ENCODE data around the gene DPYSL5. TPM values are rescaled to one million over a fixed set of nuclear protein-coding genes. Genes with fewer than 3 reads are reported as not detected.
A peak's percentile ranks its signal among the peaks of the same experiment; 100 is the strongest.

Gene DPYSL5
- total and polyA plus RNA-seq, 9 of the 15 experiments (the other 6 are each of a cell fraction or from before 2014, with no cell fraction given), result 0.06 TPM; not detected in 8

DNA sequence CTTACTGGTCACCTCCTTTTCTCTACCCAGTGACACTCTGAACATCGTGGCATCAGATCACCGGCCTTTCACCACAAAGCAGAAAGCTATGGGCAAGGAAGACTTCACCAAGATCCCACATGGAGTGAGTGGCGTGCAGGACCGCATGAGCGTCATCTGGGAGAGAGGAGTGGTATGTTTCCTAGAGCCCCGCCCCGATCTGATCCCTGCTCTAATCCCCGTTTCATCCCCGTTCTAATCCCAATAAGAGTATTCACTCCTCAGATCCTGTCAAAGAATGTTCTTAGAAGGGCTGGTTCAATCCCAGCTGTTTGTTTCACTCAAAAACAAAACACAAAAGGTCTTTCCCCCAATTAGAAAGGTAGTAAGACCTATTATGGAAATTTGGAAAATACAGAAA, 92.1 kb downstream of the DPYSL5 start:
- Histone ChIP-seq H3K36me3 (ENCODE audit: control insufficient read depth, insufficient read depth, low read length) (no peaks in the 10 kb centered on the region), H3K27me3 (ENCODE audit: control insufficient read depth in 2 of 2, insufficient read depth in 2 of 2, low read length in 2 of 2) (peaks cover 14 to 24% of the 10 kb centered on the region in 2 experiments; a peak in 3 of 5 replicates), H2AFZ (ENCODE audit: low read depth, low read length) (no peak overlapping the region), H3K4me2 (ENCODE audit: insufficient read depth, low read length) (no peak overlapping the region), H3K9me1 (ENCODE audit: control insufficient read depth, insufficient read depth, low read length) (no peaks in the 10 kb centered on the region), H3K79me2 (ENCODE audit: control insufficient read depth, insufficient read depth, low read length) (no peaks in the 10 kb centered on the region), H3K9me3 (replicated peaks; ENCODE audit: control insufficient read depth, insufficient read depth, low read depth, low read length) (no peaks in the 10 kb centered on the region), H3K9ac (ENCODE audit: insufficient read depth in 1 of 2, low read depth in 2 of 2, low read length in 2 of 2) (no peak overlapping the region), H3K4me3 (no peak overlapping the region), H4K20me1 (replicated peaks; ENCODE audit: control insufficient read depth, insufficient read depth, low read length) (no peaks in the 10 kb centered on the region), H3K27ac (ENCODE audit: extremely low read depth, low read depth, low read length) (no peak overlapping the region), H3K4me1 (replicated peaks in 1 of 2; ENCODE audit: control insufficient read depth in 2 of 2, insufficient read depth in 2 of 2, low read length in 2 of 2) (peaks cover 0 to 10% of the 10 kb centered on the region in 2 experiments; a peak in 2 of 5 replicates)
- in situ Hi-C loops (cut with MboI), result loop anchor here (10.0 kb wide), 1 partner anchor 95 kb away; the partner anchor contains the start of gene DPYSL5
- ATAC-seq (no peak), DNase-seq (ENCODE audit: extremely low read depth in 1 of 4, low spot score in 3 of 4) (no peak), FAIRE-seq (no peak)
- TF ChIP-seq EZH2 (IDR thresholded peaks at IDR 0.05; ENCODE audit: borderline replicate concordance, low read depth, low read length), result 0 out of 2 replicates have a peak, but pooled peaks have one; percentile 2
- TF ChIP-seq, protein P1, sequence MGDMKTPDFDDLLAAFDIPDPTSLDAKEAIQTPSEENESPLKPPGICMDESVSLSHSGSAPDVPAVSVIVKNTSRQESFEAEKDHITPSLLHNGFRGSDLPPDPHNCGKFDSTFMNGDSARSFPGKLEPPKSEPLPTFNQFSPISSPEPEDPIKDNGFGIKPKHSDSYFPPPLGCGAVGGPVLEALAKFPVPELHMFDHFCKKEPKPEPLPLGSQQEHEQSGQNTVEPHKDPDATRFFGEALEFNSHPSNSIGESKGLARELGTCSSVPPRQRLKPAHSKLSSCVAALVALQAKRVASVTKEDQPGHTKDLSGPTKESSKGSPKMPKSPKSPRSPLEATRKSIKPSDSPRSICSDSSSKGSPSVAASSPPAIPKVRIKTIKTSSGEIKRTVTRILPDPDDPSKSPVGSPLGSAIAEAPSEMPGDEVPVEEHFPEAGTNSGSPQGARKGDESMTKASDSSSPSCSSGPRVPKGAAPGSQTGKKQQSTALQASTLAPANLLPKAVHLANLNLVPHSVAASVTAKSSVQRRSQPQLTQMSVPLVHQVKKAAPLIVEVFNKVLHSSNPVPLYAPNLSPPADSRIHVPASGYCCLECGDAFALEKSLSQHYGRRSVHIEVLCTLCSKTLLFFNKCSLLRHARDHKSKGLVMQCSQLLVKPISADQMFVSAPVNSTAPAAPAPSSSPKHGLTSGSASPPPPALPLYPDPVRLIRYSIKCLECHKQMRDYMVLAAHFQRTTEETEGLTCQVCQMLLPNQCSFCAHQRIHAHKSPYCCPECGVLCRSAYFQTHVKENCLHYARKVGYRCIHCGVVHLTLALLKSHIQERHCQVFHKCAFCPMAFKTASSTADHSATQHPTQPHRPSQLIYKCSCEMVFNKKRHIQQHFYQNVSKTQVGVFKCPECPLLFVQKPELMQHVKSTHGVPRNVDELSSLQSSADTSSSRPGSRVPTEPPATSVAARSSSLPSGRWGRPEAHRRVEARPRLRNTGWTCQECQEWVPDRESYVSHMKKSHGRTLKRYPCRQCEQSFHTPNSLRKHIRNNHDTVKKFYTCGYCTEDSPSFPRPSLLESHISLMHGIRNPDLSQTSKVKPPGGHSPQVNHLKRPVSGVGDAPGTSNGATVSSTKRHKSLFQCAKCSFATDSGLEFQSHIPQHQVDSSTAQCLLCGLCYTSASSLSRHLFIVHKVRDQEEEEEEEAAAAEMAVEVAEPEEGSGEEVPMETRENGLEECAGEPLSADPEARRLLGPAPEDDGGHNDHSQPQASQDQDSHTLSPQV (IDR thresholded peaks at IDR 0.05), result no peak
- no peak for TF ChIP-seq SAFB (IDR thresholded peaks at IDR 0.05; ENCODE audit: borderline replicate concordance, low read depth, low read length)
- intact Hi-C loops (cut with micrococcal nuclease), result no loop called here
- CTCF ChIA-PET (ENCODE audit: low intra/inter-chr PET ratio), result interaction anchor here (1.0 kb wide), 1 partner anchor 94 kb away, joined by 4 read pairs; no protein-coding TSS in a partner anchor
- POLR2A ChIA-PET, result interaction anchor here (0.6 to 0.8 kb wide), 3 partner anchors 27 to 1126 kb away, joined by 3 to 4 read pairs (median 3); no protein-coding TSS in a partner anchor
- no TSS peak for BruUV-seq (replicated peaks)
- 24% methylated on average over 9 of the region's 9 CpGs for WGBS (ENCODE audit: insufficient coverage, low coverage, missing lambda C conversion rate)

All from K562 (cell line).